ENCODE results near the gene MAP1B. TPM values are rescaled to one million over a fixed set of nuclear protein-coding genes. Genes with fewer than 3 reads are reported as not detected.

MAP1B gene
- polyA plus RNA-seq, 2 of the 4 experiments (the other 2 are of a cell fraction) = 40.2 to 73.0 TPM

DNA sequence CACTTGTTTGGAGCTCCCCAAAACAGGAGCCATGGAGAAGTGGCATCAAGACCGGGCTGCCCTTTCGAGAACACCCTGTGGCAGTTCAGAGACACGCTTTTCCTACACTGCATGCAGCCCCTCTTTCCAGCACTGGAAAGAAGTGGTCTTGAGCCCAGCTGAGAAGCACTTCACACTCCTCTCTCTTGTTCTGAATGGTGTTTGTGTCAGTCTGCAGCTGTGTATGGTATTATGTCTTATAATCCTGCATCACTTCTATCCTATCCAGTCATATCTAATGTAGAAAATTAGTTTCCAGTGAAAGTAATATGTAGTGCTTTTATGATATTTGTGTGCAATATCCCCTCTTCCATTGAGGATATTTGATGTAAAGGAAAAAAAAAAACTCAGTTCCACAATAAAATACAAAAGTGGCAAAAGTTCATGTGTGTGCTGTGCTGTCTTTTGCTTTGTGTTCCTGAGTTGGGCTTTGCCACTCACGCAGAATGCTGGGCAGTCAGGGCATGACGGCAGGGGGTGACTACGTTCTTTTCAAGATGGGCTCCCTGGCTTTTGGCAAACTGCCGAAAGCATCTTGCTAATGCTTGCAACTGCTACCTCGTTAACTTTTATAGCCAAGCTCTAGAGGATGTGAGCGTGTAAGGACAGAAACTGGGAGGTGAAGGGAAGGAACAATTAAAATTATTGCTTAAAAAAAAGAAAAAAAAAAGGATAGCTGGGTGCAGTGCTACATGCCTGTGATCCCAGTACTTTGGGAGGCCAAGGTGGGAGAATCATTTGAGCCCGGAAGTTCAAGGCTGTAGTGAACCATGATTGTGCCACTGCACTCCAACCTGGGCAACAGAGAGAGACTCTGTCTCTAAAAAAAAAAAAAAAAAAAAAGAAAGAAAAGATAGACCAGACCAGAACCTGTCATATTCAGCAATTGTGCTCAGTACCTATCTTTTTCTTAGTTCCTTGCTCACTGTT, 102.2 kb downstream of the MAP1B start:
- ATAC-seq (no peak), DNase-seq (ENCODE audit: low read depth in 1 of 2, low spot score in 1 of 2) (no peak), FAIRE-seq (no peak)
- CTCF ChIA-PET = interaction anchor here (1.0 to 1.7 kb wide), 2 partner anchors 8 to 12 kb away, joined by 3 to 5 read pairs; no protein-coding TSS in a partner anchor
- Histone ChIP-seq H3K4me1 (peaks cover 39% of the 10 kb centered on the region), H3K27ac (no peak overlapping the region; a peak in 1 of 6 replicates), H3K4me2 (no peak overlapping the region), H3K9me3 (no peaks in the 10 kb centered on the region), H3K4me3 (no peak overlapping the region)
- WGBS (ENCODE audit: missing lambda C conversion rate) = 92% methylated on average over 10 of the region's 10 CpGs
- POLR2A ChIA-PET = interaction anchor here (0.6 kb wide), 1 partner anchor 7 kb away, joined by 3 read pairs; no protein-coding TSS in a partner anchor
- TF ChIP-seq MAZ (IDR thresholded peaks at IDR 0.05; ENCODE audit: borderline replicate concordance, low read depth, low read length) (no peak), POLR2A (IDR thresholded peaks at IDR 0.05; ENCODE audit: low read length) (no peak), NPAS2 (CRISPR knock-in tag; IDR thresholded peaks at IDR 0.05; ENCODE audit: borderline replicate concordance) (no peak), ZSCAN20 (CRISPR knock-in tag; IDR thresholded peaks at IDR 0.05) (no peak), HEYL (CRISPR knock-in tag; IDR thresholded peaks at IDR 0.05) (no peak), JUN (IDR thresholded peaks at IDR 0.05) (no peak), CEBPB (IDR thresholded peaks at IDR 0.05) (no peak), EHF (CRISPR knock-in tag; IDR thresholded peaks at IDR 0.05) (no peak), RARB (CRISPR knock-in tag; IDR thresholded peaks at IDR 0.05) (no peak), HOXA7 (CRISPR knock-in tag; IDR thresholded peaks at IDR 0.05) (no peak), TP53 (CRISPR knock-in tag; IDR thresholded peaks at IDR 0.05) (no peak), RAD21 (conservative IDR thresholded peaks at IDR 0.05 in 1 of 2, IDR thresholded peaks at IDR 0.05 in 1 of 2) (no peak)
- TF ChIP-seq, protein P1, sequence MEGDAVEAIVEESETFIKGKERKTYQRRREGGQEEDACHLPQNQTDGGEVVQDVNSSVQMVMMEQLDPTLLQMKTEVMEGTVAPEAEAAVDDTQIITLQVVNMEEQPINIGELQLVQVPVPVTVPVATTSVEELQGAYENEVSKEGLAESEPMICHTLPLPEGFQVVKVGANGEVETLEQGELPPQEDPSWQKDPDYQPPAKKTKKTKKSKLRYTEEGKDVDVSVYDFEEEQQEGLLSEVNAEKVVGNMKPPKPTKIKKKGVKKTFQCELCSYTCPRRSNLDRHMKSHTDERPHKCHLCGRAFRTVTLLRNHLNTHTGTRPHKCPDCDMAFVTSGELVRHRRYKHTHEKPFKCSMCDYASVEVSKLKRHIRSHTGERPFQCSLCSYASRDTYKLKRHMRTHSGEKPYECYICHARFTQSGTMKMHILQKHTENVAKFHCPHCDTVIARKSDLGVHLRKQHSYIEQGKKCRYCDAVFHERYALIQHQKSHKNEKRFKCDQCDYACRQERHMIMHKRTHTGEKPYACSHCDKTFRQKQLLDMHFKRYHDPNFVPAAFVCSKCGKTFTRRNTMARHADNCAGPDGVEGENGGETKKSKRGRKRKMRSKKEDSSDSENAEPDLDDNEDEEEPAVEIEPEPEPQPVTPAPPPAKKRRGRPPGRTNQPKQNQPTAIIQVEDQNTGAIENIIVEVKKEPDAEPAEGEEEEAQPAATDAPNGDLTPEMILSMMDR (IDR thresholded peaks at IDR 0.05) = no peak
- TF ChIP-seq, protein P2, sequence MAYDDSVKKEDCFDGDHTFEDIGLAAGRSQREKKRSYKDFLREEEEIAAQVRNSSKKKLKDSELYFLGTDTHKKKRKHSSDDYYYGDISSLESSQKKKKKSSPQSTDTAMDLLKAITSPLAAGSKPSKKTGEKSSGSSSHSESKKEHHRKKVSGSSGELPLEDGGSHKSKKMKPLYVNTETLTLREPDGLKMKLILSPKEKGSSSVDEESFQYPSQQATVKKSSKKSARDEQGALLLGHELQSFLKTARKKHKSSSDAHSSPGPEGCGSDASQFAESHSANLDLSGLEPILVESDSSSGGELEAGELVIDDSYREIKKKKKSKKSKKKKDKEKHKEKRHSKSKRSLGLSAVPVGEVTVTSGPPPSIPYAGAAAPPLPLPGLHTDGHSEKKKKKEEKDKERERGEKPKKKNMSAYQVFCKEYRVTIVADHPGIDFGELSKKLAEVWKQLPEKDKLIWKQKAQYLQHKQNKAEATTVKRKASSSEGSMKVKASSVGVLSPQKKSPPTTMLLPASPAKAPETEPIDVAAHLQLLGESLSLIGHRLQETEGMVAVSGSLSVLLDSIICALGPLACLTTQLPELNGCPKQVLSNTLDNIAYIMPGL (CRISPR knock-in tag; IDR thresholded peaks at IDR 0.05; ENCODE audit: borderline replicate concordance) = no peak
- TF ChIP-seq, protein P3, sequence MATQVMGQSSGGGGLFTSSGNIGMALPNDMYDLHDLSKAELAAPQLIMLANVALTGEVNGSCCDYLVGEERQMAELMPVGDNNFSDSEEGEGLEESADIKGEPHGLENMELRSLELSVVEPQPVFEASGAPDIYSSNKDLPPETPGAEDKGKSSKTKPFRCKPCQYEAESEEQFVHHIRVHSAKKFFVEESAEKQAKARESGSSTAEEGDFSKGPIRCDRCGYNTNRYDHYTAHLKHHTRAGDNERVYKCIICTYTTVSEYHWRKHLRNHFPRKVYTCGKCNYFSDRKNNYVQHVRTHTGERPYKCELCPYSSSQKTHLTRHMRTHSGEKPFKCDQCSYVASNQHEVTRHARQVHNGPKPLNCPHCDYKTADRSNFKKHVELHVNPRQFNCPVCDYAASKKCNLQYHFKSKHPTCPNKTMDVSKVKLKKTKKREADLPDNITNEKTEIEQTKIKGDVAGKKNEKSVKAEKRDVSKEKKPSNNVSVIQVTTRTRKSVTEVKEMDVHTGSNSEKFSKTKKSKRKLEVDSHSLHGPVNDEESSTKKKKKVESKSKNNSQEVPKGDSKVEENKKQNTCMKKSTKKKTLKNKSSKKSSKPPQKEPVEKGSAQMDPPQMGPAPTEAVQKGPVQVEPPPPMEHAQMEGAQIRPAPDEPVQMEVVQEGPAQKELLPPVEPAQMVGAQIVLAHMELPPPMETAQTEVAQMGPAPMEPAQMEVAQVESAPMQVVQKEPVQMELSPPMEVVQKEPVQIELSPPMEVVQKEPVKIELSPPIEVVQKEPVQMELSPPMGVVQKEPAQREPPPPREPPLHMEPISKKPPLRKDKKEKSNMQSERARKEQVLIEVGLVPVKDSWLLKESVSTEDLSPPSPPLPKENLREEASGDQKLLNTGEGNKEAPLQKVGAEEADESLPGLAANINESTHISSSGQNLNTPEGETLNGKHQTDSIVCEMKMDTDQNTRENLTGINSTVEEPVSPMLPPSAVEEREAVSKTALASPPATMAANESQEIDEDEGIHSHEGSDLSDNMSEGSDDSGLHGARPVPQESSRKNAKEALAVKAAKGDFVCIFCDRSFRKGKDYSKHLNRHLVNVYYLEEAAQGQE (IDR thresholded peaks at IDR 0.05) = no peak
- TF ChIP-seq, protein P4, sequence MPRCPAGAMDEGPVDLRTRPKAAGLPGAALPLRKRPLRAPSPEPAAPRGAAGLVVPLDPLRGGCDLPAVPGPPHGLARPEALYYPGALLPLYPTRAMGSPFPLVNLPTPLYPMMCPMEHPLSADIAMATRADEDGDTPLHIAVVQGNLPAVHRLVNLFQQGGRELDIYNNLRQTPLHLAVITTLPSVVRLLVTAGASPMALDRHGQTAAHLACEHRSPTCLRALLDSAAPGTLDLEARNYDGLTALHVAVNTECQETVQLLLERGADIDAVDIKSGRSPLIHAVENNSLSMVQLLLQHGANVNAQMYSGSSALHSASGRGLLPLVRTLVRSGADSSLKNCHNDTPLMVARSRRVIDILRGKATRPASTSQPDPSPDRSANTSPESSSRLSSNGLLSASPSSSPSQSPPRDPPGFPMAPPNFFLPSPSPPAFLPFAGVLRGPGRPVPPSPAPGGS (IDR thresholded peaks at IDR 0.05) = no peak
- TF ChIP-seq, protein P5, sequence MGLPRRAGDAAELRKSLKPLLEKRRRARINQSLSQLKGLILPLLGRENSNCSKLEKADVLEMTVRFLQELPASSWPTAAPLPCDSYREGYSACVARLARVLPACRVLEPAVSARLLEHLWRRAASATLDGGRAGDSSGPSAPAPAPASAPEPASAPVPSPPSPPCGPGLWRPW (IDR thresholded peaks at IDR 0.05) = no peak
